Measurements from ENCODE around the gene SLC18A3.

GRCh38 chr10:49651917-49652316 is 41.8 kb downstream of the SLC18A3 start:
- TF ChIP-seq, protein P1, sequence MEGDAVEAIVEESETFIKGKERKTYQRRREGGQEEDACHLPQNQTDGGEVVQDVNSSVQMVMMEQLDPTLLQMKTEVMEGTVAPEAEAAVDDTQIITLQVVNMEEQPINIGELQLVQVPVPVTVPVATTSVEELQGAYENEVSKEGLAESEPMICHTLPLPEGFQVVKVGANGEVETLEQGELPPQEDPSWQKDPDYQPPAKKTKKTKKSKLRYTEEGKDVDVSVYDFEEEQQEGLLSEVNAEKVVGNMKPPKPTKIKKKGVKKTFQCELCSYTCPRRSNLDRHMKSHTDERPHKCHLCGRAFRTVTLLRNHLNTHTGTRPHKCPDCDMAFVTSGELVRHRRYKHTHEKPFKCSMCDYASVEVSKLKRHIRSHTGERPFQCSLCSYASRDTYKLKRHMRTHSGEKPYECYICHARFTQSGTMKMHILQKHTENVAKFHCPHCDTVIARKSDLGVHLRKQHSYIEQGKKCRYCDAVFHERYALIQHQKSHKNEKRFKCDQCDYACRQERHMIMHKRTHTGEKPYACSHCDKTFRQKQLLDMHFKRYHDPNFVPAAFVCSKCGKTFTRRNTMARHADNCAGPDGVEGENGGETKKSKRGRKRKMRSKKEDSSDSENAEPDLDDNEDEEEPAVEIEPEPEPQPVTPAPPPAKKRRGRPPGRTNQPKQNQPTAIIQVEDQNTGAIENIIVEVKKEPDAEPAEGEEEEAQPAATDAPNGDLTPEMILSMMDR (IDR thresholded peaks at IDR 0.05), result no peak
- no peak for TF ChIP-seq POLR2A (IDR thresholded peaks at IDR 0.05)
